ENCODE data around the gene ZNF263. TPM values are rescaled to one million over a fixed set of nuclear protein-coding genes. Genes with fewer than 3 reads are reported as not detected.

ZNF263 gene
- total and polyA plus RNA-seq, 4 donors = 13.4 to 48.4 (median 25.6) TPM

GRCh38 chr16:3305109-3306068, 22.1 kb downstream of the ZNF263 start, which contains the start of the genes TIGD7 and ZNF75A:
TIGD7 (minus strand) TSS chr16:3305430; CDS start chr16:3300614, 4,816 bp downstream.
ZNF75A (plus strand) TSS chr16:3305497; CDS start chr16:3308429, 2,932 bp downstream.
- Histone ChIP-seq H3K27me3 (ENCODE audit: control insufficient read depth in 3 of 3, insufficient read depth in 3 of 3, low read length in 2 of 3) (no peaks in the 10 kb centered on the region), H3K9me3 (ENCODE audit: control insufficient read depth in 4 of 4, insufficient read depth in 3 of 4, low read length in 3 of 4) (peaks cover 2 to 55% (median 34%) of the 10 kb centered on the region in 4 donors), H3K4me1 (ENCODE audit: control insufficient read depth in 5 of 5, insufficient read depth in 5 of 5, low read length in 5 of 5) (peaks cover 0 to 9% (median 0%) of the 10 kb centered on the region in 5 donors), H3K36me3 (ENCODE audit: control insufficient read depth in 4 of 4, insufficient read depth in 4 of 4, low read length in 4 of 4) (peaks cover 8 to 39% (median 31%) of the 10 kb centered on the region in 4 donors), H3K4me3 (peak within 1 kb of the TSS; percentile 77), H3K9ac (ENCODE audit: insufficient read depth in 1 of 2, low read length in 2 of 2) (peak within 1 kb of the TSS in 1 of 2 donors; percentile 41), H3K27ac (ENCODE audit: low read depth in 1 of 2, low read length in 1 of 2) (peak within 1 kb of the TSS; percentile 92 to 97)
- 1 to 2% methylated on average over 96 to 103 of the region's 103 CpGs for WGBS, 2 donors
- TF ChIP-seq CTCF (IDR thresholded peaks at IDR 0.05; ENCODE audit: control extremely low read depth, extremely low read depth) = no peak
- DNase-seq (peak; percentile 92 to 95 (median 94)), ATAC-seq (ENCODE audit: insufficient read depth, low FRiP score) (peak; percentile 95)

DNA sequence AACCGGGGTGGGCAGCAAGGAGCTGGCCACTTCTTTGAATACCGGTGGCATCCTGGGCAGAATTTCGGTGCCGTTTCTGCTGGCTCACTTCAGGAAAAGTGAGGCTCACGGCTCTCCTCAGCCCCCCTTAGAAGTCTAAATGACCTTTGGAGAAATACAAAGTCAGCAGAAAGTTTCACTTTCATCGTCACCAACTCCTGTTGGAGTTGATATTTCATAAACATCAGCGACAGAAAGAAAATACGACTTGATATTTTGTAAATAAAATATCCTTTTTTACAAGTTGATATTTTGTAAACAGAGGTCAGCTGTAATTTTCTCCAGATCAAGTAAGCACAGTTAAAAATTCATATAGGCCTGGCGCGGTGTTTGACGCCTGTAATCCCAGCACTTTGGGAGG, 22.8 kb downstream of the ZNF263 start:
- DNase-seq = no peak
- WGBS, 2 donors = 59 to 63% methylated on average over 11 of the region's 11 CpGs
- H3K27ac ChIP-seq (ENCODE audit: low read depth in 1 of 2, low read length in 1 of 2) = peak overlapping the region; percentile 92 to 97
- no peak for TF ChIP-seq CTCF (IDR thresholded peaks at IDR 0.05; ENCODE audit: control extremely low read depth, extremely low read depth)
- peaks cover 0 to 9% (median 0%) of the 10 kb centered on the region in 5 donors for H3K4me1 ChIP-seq (ENCODE audit: control insufficient read depth in 5 of 5, insufficient read depth in 5 of 5, low read length in 5 of 5)
- peak overlapping the region; percentile 77 for H3K4me3 ChIP-seq
- H3K9ac ChIP-seq (ENCODE audit: insufficient read depth in 1 of 2, low read length in 2 of 2) = peak overlapping the region in 1 of 2 donors; percentile 41
- no peaks in the 10 kb centered on the region for H3K27me3 ChIP-seq (ENCODE audit: control insufficient read depth in 3 of 3, insufficient read depth in 3 of 3, low read length in 2 of 3)
- H3K9me3 ChIP-seq (ENCODE audit: control insufficient read depth in 4 of 4, insufficient read depth in 3 of 4, low read length in 3 of 4) = peaks cover 2 to 52% (median 33%) of the 10 kb centered on the region in 4 donors
- peaks cover 8 to 37% (median 27%) of the 10 kb centered on the region in 4 donors for H3K36me3 ChIP-seq (ENCODE audit: control insufficient read depth in 4 of 4, insufficient read depth in 4 of 4, low read length in 4 of 4)
- ATAC-seq (ENCODE audit: insufficient read depth, low FRiP score) = no peak

DNA sequence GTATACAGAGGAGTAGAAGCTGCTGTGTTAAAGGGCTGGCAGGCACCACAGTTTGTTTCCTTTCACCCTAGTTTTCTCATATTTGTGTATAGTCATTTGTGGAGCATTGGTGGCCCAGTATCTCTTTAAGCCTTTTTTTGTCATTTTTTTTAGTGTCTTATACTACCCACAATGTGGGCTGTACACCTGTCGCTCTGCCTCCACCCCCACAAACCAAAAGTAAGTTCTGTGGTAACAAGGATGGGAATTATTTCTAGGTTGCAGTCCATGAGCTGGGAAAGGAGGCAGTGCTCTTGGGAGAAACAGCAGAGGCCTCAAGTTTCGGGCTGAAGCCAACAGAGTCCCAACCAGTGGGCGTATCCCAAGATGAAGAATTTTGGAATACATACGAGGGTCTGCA, 28.2 kb downstream of the ZNF263 start:
- Histone ChIP-seq H3K27me3 (ENCODE audit: control insufficient read depth in 3 of 3, insufficient read depth in 3 of 3, low read length in 2 of 3) (no peaks in the 10 kb centered on the region), H3K27ac (ENCODE audit: low read depth in 1 of 2, low read length in 1 of 2) (no peak overlapping the region), H3K9me3 (ENCODE audit: control insufficient read depth in 4 of 4, insufficient read depth in 3 of 4, low read length in 3 of 4) (peaks cover 15 to 71% (median 49%) of the 10 kb centered on the region in 4 donors), H3K4me3 (no peak overlapping the region), H3K9ac (ENCODE audit: insufficient read depth in 1 of 2, low read length in 2 of 2) (no peak overlapping the region), H3K4me1 (ENCODE audit: control insufficient read depth in 5 of 5, insufficient read depth in 5 of 5, low read length in 5 of 5) (no peaks in the 10 kb centered on the region), H3K36me3 (ENCODE audit: control insufficient read depth in 4 of 4, insufficient read depth in 4 of 4, low read length in 4 of 4) (peaks cover 18 to 68% (median 43%) of the 10 kb centered on the region in 4 donors)
- TF ChIP-seq CTCF (IDR thresholded peaks at IDR 0.05; ENCODE audit: control extremely low read depth, extremely low read depth) = no peak
- ATAC-seq (ENCODE audit: insufficient read depth, low FRiP score) (no peak), DNase-seq (no peak)
- 98% methylated on average over 4 of the region's 4 CpGs for WGBS, 2 donors
